ENCODE measurements around the gene TM9SF4.
"Not testable (repeated sequence)": the region's sequence is repeated elsewhere in the genome, so short reads cannot be mapped to it uniquely, and the experiment has no call there.

TM9SF4 gene

GRCh38 chr20:32162351-32162750, 52.8 kb downstream of the TM9SF4 start:
- no peak for DNase-seq
- H3K4me3 ChIP-seq (ENCODE audit: insufficient read depth, low read depth, low read length, poor library complexity, severe bottlenecking), result no peak overlapping the region
- no peak overlapping the region for H3K27ac ChIP-seq (ENCODE audit: insufficient read depth, low read length, poor library complexity, severe bottlenecking)

DNA sequence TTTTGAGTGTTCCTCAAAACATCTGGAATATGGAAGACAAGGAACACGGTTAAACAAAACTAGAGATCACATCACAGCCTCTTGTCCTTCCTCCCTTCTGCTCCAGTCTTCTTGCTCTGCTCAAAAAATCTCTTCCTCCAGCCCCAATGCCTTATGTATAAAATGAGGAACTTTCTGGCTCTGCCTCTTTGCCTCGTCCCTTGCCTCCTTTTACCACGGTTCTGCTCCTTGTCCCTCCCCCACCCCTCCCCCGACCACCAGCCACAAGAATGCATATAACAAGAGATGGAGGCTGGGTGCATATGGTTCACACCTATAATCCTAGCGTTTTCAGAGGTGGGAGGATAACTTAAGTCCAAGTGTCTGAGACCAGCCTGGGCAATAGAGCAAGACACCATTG, 54.4 kb downstream of the TM9SF4 start:
- no peaks in the 10 kb centered on the region for H3K4me1 ChIP-seq (ENCODE audit: control insufficient read depth, insufficient read depth, low read length, poor library complexity, severe bottlenecking)
- no peak overlapping the region for H3K4me3 ChIP-seq (ENCODE audit: insufficient read depth, low read depth, low read length, poor library complexity, severe bottlenecking)
- no peak for DNase-seq
- H3K27ac ChIP-seq (ENCODE audit: insufficient read depth, low read length, poor library complexity, severe bottlenecking), result no peak overlapping the region
- no peaks in the 10 kb centered on the region for H3K9me3 ChIP-seq (ENCODE audit: control insufficient read depth, low read length)
- H3K36me3 ChIP-seq (ENCODE audit: control insufficient read depth, insufficient read depth, low read length), result peaks cover 60% of the 10 kb centered on the region
- H3K27me3 ChIP-seq (replicated peaks; ENCODE audit: control insufficient read depth, insufficient read depth, low read length, poor library complexity, severe bottlenecking), result no peaks in the 10 kb centered on the region

More at GRCh38 chr20:32162351-32162750, 52.8 kb downstream of the TM9SF4 start:
- no peaks in the 10 kb centered on the region for H3K4me1 ChIP-seq (ENCODE audit: control insufficient read depth, insufficient read depth, low read length, poor library complexity, severe bottlenecking)
- peaks cover 74% of the 10 kb centered on the region for H3K36me3 ChIP-seq (ENCODE audit: control insufficient read depth, insufficient read depth, low read length)
- H3K9me3 ChIP-seq (ENCODE audit: control insufficient read depth, low read length), result no peaks in the 10 kb centered on the region
- H3K27me3 ChIP-seq (replicated peaks; ENCODE audit: control insufficient read depth, insufficient read depth, low read length, poor library complexity, severe bottlenecking), result no peaks in the 10 kb centered on the region

DNA sequence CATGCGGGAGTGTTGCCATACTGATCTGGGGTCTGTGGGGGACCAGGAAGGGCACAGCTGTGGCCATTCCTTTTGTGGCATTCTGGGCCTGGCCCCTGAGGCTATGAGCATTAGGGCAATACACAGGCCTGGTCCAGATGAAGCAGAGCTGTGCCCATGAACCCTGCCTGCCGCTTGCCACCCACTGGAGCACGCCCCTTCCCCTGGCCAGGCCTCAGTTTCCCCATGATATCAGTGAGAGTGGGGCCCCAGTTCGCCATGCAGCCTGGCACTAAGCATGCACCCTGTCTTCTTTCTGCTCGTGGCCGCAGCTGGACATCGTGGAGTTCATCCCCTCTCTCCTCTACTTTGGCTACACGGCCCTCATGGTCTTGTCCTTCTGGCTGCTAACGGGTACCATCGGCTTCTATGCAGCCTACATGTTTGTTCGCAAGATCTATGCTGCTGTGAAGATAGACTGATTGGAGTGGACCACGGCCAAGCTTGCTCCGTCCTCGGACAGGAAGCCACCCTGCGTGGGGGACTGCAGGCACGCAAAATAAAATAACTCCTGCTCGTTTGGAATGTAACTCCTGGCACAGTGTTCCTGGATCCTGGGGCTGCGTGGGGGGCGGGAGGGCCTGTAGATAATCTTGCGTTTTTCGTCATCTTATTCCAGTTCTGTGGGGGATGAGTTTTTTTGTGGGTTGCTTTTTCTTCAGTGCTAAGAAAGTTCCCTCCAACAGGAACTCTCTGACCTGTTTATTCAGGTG, 55.6 kb downstream of the TM9SF4 start:
- no peak for DNase-seq
- Histone ChIP-seq H3K27ac (ENCODE audit: insufficient read depth, low read length, poor library complexity, severe bottlenecking) (no peak overlapping the region), H3K36me3 (ENCODE audit: control insufficient read depth, insufficient read depth, low read length) (peaks cover 48% of the 10 kb centered on the region), H3K27me3 (replicated peaks; ENCODE audit: control insufficient read depth, insufficient read depth, low read length, poor library complexity, severe bottlenecking) (no peaks in the 10 kb centered on the region), H3K4me1 (ENCODE audit: control insufficient read depth, insufficient read depth, low read length, poor library complexity, severe bottlenecking) (no peaks in the 10 kb centered on the region), H3K4me3 (ENCODE audit: insufficient read depth, low read depth, low read length, poor library complexity, severe bottlenecking) (no peak overlapping the region), H3K9me3 (ENCODE audit: control insufficient read depth, low read length) (no peaks in the 10 kb centered on the region)

- no peak for DNase-seq
- no peaks in the 10 kb centered on the region for H3K4me1 ChIP-seq (ENCODE audit: control insufficient read depth, insufficient read depth, low read length, poor library complexity, severe bottlenecking)
- H3K9me3 ChIP-seq (ENCODE audit: control insufficient read depth, low read length), result no peaks in the 10 kb centered on the region
- H3K36me3 ChIP-seq (ENCODE audit: control insufficient read depth, insufficient read depth, low read length), result peaks cover 44% of the 10 kb centered on the region
- H3K27me3 ChIP-seq (replicated peaks; ENCODE audit: control insufficient read depth, insufficient read depth, low read length, poor library complexity, severe bottlenecking), result no peaks in the 10 kb centered on the region
- H3K27ac ChIP-seq (ENCODE audit: insufficient read depth, low read length, poor library complexity, severe bottlenecking), result no peak overlapping the region
- no peak overlapping the region for H3K4me3 ChIP-seq (ENCODE audit: insufficient read depth, low read depth, low read length, poor library complexity, severe bottlenecking)
These were observed 56.5 kb downstream of the TM9SF4 start for GRCh38 chr20:32165836-32166545.

- no peak for DNase-seq
- H3K27ac ChIP-seq (ENCODE audit: insufficient read depth, low read length, poor library complexity, severe bottlenecking), result no peak overlapping the region
- H3K9me3 ChIP-seq (ENCODE audit: control insufficient read depth, low read length), result no peaks in the 10 kb centered on the region
- no peak overlapping the region for H3K4me3 ChIP-seq (ENCODE audit: insufficient read depth, low read depth, low read length, poor library complexity, severe bottlenecking)
- H3K36me3 ChIP-seq (ENCODE audit: control insufficient read depth, insufficient read depth, low read length), result peaks cover 30% of the 10 kb centered on the region
- no peaks in the 10 kb centered on the region for H3K27me3 ChIP-seq (replicated peaks; ENCODE audit: control insufficient read depth, insufficient read depth, low read length, poor library complexity, severe bottlenecking)
- no peaks in the 10 kb centered on the region for H3K4me1 ChIP-seq (ENCODE audit: control insufficient read depth, insufficient read depth, low read length, poor library complexity, severe bottlenecking)
These were observed 58.0 kb downstream of the TM9SF4 start for GRCh38 chr20:32167552-32167951.

DNA sequence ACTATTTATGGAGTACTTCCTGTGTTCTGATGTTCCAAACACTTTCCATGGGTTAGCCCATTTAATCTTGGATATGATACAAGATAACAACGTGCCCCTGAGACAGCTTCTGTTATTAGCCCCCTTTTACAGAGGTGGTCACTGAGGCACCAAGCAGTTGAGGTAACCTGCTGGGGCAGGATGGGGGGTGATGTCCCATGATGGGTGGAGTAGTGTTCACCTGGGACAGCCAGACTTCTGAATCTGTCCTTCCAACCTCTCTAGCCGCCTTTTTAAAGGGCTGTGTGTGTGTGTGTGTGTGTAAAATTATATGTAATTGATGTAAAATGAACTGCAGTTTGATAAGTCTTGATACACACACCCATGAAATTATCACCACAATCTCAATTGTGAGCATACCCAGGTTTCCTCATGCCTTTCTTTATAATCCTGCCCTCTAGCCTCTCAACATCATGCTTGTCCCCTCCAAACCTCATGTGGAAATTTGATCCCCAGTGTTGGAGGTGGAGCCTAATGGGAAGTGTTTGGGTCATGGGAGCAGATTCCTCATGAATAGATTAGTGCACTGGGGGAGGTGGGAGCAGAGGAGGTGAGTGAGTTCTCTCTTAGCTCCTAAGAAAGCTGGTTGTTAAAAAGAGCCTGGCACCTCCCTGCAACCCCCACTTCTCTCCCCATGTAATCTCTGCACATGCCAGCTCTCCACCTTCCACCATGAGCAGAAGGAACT, 58.8 kb downstream of the TM9SF4 start:
- H3K4me3 ChIP-seq (ENCODE audit: insufficient read depth, low read depth, low read length, poor library complexity, severe bottlenecking), result no peak overlapping the region
- H3K9me3 ChIP-seq (ENCODE audit: control insufficient read depth, low read length), result no peaks in the 10 kb centered on the region
- no peak for DNase-seq
- H3K36me3 ChIP-seq (ENCODE audit: control insufficient read depth, insufficient read depth, low read length), result peaks cover 26% of the 10 kb centered on the region
- no peak overlapping the region for H3K27ac ChIP-seq (ENCODE audit: insufficient read depth, low read length, poor library complexity, severe bottlenecking)
- no peaks in the 10 kb centered on the region for H3K4me1 ChIP-seq (ENCODE audit: control insufficient read depth, insufficient read depth, low read length, poor library complexity, severe bottlenecking)
- no peaks in the 10 kb centered on the region for H3K27me3 ChIP-seq (replicated peaks; ENCODE audit: control insufficient read depth, insufficient read depth, low read length, poor library complexity, severe bottlenecking)

- DNase-seq; H3K27ac ChIP-seq (ENCODE audit: insufficient read depth, low read length, poor library complexity, severe bottlenecking); H3K9me3 ChIP-seq (ENCODE audit: control insufficient read depth, low read length): not testable (repeated sequence)
These were observed 68.2 kb downstream of the TM9SF4 start for GRCh38 chr20:32177696-32178095.

DNA sequence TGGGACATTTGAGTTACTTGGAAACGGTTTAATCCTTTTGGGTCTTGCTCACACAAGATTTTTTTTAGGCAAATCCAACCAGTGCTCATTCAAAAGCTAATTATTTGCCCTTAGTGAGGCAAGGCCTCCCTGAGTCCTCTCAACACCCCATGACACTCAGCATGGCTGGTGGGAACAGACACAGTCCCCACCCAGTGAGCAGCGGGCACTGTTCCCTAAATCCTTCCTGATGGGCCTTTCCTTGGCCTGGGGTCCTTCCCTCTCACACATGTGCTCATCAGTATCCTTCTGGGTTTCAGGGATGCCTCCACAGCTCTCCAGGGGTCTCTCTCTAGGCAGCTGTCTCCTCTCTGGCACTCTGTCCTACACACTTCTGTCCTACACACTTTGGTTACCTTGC, 70.0 kb downstream of the TM9SF4 start:
- Histone ChIP-seq H3K36me3 (ENCODE audit: control insufficient read depth, insufficient read depth, low read length) (no peaks in the 10 kb centered on the region), H3K27ac (ENCODE audit: insufficient read depth, low read length, poor library complexity, severe bottlenecking) (no peak overlapping the region), H3K4me3 (ENCODE audit: insufficient read depth, low read depth, low read length, poor library complexity, severe bottlenecking) (no peak overlapping the region), H3K27me3 (replicated peaks; ENCODE audit: control insufficient read depth, insufficient read depth, low read length, poor library complexity, severe bottlenecking) (no peaks in the 10 kb centered on the region), H3K4me1 (ENCODE audit: control insufficient read depth, insufficient read depth, low read length, poor library complexity, severe bottlenecking) (no peaks in the 10 kb centered on the region), H3K9me3 (ENCODE audit: control insufficient read depth, low read length) (no peaks in the 10 kb centered on the region)
- no peak for DNase-seq

More at GRCh38 chr20:32177696-32178095, 68.2 kb downstream of the TM9SF4 start:
- H3K4me1 ChIP-seq (ENCODE audit: control insufficient read depth, insufficient read depth, low read length, poor library complexity, severe bottlenecking); H3K27me3 ChIP-seq (replicated peaks; ENCODE audit: control insufficient read depth, insufficient read depth, low read length, poor library complexity, severe bottlenecking); H3K36me3 ChIP-seq (ENCODE audit: control insufficient read depth, insufficient read depth, low read length); H3K4me3 ChIP-seq (ENCODE audit: insufficient read depth, low read depth, low read length, poor library complexity, severe bottlenecking): not testable (repeated sequence)

DNA sequence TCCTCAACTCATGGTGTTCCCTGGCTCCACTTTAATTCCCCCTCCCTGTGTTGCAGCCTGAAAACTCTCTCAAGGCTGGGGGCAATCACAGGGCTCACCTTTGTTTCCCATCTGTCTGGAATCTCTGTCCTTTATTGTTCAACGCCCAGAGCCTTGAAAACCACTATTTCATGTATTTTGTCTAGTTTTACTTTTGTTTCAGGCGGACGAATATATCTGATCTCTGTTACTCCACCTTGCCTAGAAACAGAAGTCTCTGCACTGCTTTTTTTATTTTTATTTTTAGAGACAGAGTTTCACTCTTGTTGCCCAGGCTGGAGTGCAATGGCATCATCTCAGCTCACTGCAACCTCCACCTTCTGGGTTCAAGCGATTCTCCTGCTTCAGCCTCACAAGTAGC, 70.4 kb downstream of the TM9SF4 start:
- no peaks in the 10 kb centered on the region for H3K36me3 ChIP-seq (ENCODE audit: control insufficient read depth, insufficient read depth, low read length)
- no peak for DNase-seq
- no peaks in the 10 kb centered on the region for H3K4me1 ChIP-seq (ENCODE audit: control insufficient read depth, insufficient read depth, low read length, poor library complexity, severe bottlenecking)
- H3K27ac ChIP-seq (ENCODE audit: insufficient read depth, low read length, poor library complexity, severe bottlenecking), result no peak overlapping the region
- no peaks in the 10 kb centered on the region for H3K27me3 ChIP-seq (replicated peaks; ENCODE audit: control insufficient read depth, insufficient read depth, low read length, poor library complexity, severe bottlenecking)
- H3K9me3 ChIP-seq (ENCODE audit: control insufficient read depth, low read length), result no peaks in the 10 kb centered on the region
- H3K4me3 ChIP-seq (ENCODE audit: insufficient read depth, low read depth, low read length, poor library complexity, severe bottlenecking), result no peak overlapping the region

- Histone ChIP-seq H3K9me3 (ENCODE audit: control insufficient read depth, low read length) (no peaks in the 10 kb centered on the region), H3K36me3 (ENCODE audit: control insufficient read depth, insufficient read depth, low read length) (no peaks in the 10 kb centered on the region), H3K27me3 (replicated peaks; ENCODE audit: control insufficient read depth, insufficient read depth, low read length, poor library complexity, severe bottlenecking) (no peaks in the 10 kb centered on the region), H3K27ac (ENCODE audit: insufficient read depth, low read length, poor library complexity, severe bottlenecking) (no peak overlapping the region), H3K4me1 (ENCODE audit: control insufficient read depth, insufficient read depth, low read length, poor library complexity, severe bottlenecking) (no peaks in the 10 kb centered on the region), H3K4me3 (ENCODE audit: insufficient read depth, low read depth, low read length, poor library complexity, severe bottlenecking) (no peak overlapping the region)
- DNase-seq, result no peak
These were observed 72.1 kb downstream of the TM9SF4 start for GRCh38 chr20:32181606-32182005.
